ENCODE data around the gene PPT2. TPM values are rescaled to one million over a fixed set of nuclear protein-coding genes. Genes with fewer than 3 reads are reported as not detected.

Gene PPT2
- polyA plus RNA-seq, 2 donors: 20.7 to 21.6 TPM

DNA sequence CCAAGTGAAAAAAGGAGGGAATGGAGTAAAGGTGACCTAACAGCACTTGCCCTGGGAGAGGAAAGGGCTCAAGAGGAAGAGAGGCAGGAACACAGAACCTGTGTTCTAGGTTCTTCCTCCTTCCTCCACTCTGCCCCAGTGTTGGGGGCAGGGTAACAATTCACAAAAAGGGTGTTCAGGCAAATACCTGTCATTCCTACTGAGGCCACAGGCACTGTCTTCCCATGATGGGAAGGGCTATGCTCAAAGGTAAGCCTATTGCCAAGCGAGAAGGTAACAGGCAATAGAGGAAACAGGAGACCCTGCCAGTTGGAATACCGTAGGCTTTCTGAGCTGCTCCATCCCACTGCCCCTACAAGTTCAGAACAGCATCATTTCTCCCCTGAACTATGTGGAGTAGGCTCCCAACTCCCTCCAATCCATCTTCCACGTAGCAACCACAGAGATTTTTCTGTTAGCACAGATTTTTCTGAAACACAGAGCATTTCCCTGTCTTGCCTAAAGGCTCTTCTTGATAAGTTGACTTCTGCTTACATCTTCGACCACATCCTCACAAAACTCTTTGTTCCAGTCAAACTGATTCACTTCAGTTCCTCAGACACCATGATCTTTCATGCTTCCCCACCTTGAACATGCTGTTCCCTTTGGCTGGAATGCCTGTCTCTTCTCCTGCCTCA, 19.2 kb downstream of the PPT2 start:
- no peaks in the 10 kb centered on the region for H3K9me3 ChIP-seq (ENCODE audit: control insufficient read depth in 2 of 2, insufficient read depth in 1 of 2, low read depth in 1 of 2, low read length in 1 of 2)
- H3K4me3 ChIP-seq (ENCODE audit: low read depth in 1 of 2, low read length in 2 of 2): no peak overlapping the region
- peaks cover 2 to 3% of the 10 kb centered on the region in 2 donors for H3K4me1 ChIP-seq (ENCODE audit: control insufficient read depth in 2 of 2, insufficient read depth in 2 of 2, low read length in 1 of 2)
- H3K27ac ChIP-seq (ENCODE audit: low read depth in 2 of 2, low read length in 1 of 2): peak overlapping the region in 1 of 2 donors; percentile 1
- no peaks in the 10 kb centered on the region for H3K27me3 ChIP-seq (ENCODE audit: control insufficient read depth in 1 of 2, insufficient read depth in 2 of 2, low read length in 2 of 2)
- 65 to 72% methylated on average over 4 of the region's 4 CpGs for WGBS, 2 donors
- peaks cover 0 to 22% of the 10 kb centered on the region in 2 donors for H3K36me3 ChIP-seq (ENCODE audit: control insufficient read depth in 2 of 2, insufficient read depth in 2 of 2, low read length in 1 of 2)

DNA sequence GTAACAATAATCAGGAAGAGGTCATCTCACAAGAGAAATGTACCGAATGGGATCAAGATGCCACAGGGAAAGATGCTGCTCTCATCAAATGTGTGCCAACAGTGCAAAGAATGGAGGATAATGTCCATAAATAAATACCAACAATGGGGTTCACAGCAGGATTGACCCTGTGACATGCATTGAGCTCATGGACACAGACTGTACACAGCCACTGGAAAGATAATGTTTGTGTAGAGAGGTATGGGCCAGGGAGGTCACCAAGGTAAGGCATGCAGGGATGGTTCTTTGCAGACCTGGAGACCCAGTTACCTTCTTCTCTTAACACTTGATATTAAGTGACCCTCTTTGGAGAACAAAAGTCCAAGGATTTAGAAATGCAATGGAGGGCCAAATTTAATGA, 20.5 kb downstream of the PPT2 start:
- H3K27ac ChIP-seq (ENCODE audit: low read depth in 2 of 2, low read length in 1 of 2): no peak overlapping the region
- H3K36me3 ChIP-seq (ENCODE audit: control insufficient read depth in 2 of 2, insufficient read depth in 2 of 2, low read length in 1 of 2): peaks cover 0 to 16% of the 10 kb centered on the region in 2 donors
- peaks cover 2 to 6% of the 10 kb centered on the region in 2 donors for H3K4me1 ChIP-seq (ENCODE audit: control insufficient read depth in 2 of 2, insufficient read depth in 2 of 2, low read length in 1 of 2)
- H3K4me3 ChIP-seq (ENCODE audit: low read depth in 1 of 2, low read length in 2 of 2): no peak overlapping the region
- H3K27me3 ChIP-seq (ENCODE audit: control insufficient read depth in 1 of 2, insufficient read depth in 2 of 2, low read length in 2 of 2): no peaks in the 10 kb centered on the region
- 84 to 88% methylated on average over 1 of the region's 1 CpG for WGBS, 2 donors
- no peaks in the 10 kb centered on the region for H3K9me3 ChIP-seq (ENCODE audit: control insufficient read depth in 2 of 2, insufficient read depth in 1 of 2, low read depth in 1 of 2, low read length in 1 of 2)

DNA sequence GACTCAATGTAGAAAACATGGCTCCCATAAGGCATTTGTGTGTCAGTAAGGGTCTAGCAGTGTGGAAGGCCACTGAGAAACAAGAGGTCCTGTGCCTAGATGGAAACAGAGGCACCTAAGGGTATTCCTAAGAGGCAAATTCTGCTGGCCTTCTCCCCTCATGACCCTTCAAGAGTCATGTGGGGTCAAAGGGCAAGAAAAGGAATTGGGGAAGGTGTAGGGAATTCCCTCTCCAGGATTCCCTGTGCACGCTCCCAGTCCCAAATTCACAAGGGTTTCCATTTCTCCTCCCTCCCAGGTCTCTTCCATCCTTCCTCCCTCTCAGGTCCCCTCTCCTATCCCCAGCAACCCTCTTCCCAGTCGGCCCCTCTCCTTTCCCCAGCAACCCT, 21.4 kb downstream of the PPT2 start:
- Histone ChIP-seq H3K36me3 (ENCODE audit: control insufficient read depth in 2 of 2, insufficient read depth in 2 of 2, low read length in 1 of 2) (peaks cover 0 to 8% of the 10 kb centered on the region in 2 donors), H3K4me1 (ENCODE audit: control insufficient read depth in 2 of 2, insufficient read depth in 2 of 2, low read length in 1 of 2) (peaks cover 2 to 6% of the 10 kb centered on the region in 2 donors), H3K4me3 (ENCODE audit: low read depth in 1 of 2, low read length in 2 of 2) (peak overlapping the region; percentile 81 to 89), H3K27ac (ENCODE audit: low read depth in 2 of 2, low read length in 1 of 2) (peak overlapping the region; percentile 79 to 91), H3K27me3 (ENCODE audit: control insufficient read depth in 1 of 2, insufficient read depth in 2 of 2, low read length in 2 of 2) (no peaks in the 10 kb centered on the region), H3K9me3 (ENCODE audit: control insufficient read depth in 2 of 2, insufficient read depth in 1 of 2, low read depth in 1 of 2, low read length in 1 of 2) (no peaks in the 10 kb centered on the region)
- WGBS, 2 donors: 10 to 14% methylated on average over 2 of the region's 2 CpGs

DNA sequence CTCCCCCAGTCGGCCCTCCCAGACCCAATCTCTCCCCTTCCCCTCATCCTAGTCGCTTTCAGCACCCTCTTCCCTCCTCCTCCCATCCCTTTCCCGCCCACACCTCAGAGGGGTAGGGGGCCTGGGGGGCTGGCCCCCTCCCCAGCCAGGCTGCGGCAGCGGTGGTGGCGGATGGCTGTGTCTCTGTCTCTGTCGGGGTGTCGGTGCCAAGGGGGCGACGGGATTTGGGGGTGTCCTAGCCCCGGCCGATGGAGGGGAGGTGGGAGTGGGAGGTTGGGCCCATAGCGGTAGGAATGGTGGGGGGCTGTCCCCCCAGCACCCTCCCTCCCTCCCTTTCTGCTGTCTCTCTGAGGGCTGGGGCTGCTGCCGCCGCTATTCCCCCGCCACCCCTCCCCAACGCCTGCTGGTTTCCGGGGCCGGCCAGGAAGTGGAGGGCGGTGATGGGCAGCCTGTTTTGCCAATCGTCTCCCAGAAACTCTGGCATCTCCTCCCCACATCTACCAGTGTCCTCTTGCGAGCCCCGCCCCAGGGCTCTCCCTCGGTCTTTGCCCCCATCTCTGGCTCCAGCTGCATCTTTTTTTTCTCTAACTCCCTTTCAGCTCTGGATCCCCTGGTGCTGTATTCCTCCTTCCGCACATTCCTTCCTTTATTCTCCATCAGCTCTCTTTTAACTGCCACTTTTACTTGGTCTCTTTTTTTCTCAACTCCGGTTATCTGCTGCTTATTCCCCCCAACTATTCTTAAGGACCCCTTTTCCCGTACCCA, 22.0 kb downstream of the PPT2 start, which contains the start of gene AGPAT1:
TSS of gene AGPAT1 (minus strand) at position 374 of the 765 bp plus-strand sequence. CDS start 4,588 bp downstream, outside the sequence.
- Histone ChIP-seq H3K4me3 (ENCODE audit: low read depth in 1 of 2, low read length in 2 of 2) (peak within 1 kb of the TSS; percentile 81 to 89), H3K4me1 (ENCODE audit: control insufficient read depth in 2 of 2, insufficient read depth in 2 of 2, low read length in 1 of 2) (peaks cover 2 to 6% of the 10 kb centered on the region in 2 donors), H3K9me3 (ENCODE audit: control insufficient read depth in 2 of 2, insufficient read depth in 1 of 2, low read depth in 1 of 2, low read length in 1 of 2) (no peaks in the 10 kb centered on the region), H3K27me3 (ENCODE audit: control insufficient read depth in 1 of 2, insufficient read depth in 2 of 2, low read length in 2 of 2) (no peaks in the 10 kb centered on the region), H3K27ac (ENCODE audit: low read depth in 2 of 2, low read length in 1 of 2) (peak within 1 kb of the TSS; percentile 88 to 97), H3K36me3 (ENCODE audit: control insufficient read depth in 2 of 2, insufficient read depth in 2 of 2, low read length in 1 of 2) (peaks cover 0 to 5% of the 10 kb centered on the region in 2 donors)
- 0 to 1% methylated on average over 19 to 27 of the region's 27 CpGs for WGBS, 2 donors

DNA sequence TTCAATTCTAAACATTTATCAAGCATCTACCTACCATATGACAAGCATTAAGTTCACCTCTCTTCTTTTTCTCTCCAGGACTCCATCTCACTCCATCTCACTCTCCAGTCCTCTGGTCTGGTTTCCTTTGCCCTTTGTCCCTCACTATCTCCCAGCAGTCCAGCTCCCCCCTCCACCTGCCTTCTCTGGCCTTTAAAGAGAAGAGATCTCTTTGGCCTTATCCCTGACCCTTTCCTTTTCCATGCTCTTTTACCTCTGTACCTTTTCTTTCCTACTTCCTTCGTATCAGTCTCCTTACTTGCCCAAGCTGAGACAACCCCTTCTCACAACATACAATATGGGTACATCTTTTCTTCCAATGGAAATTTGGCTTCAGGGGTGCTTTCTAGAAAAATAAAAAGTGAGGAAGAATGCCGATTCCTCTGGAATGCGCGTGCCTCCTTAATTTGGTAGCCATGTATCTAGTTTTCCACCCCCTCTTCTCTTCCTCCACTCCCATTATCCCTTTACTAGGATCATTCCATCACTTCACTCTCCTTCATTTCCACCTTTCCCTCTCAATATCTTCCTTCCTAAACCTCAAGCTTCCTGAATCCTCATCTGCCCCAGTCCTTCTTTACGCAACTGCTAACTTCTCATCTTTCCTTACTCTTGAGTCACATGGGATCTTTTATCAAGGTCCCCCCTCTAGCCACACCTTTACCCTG, 22.7 kb downstream of the PPT2 start:
- Histone ChIP-seq H3K27ac (ENCODE audit: low read depth in 2 of 2, low read length in 1 of 2) (peak overlapping the region; percentile 88 to 97), H3K27me3 (ENCODE audit: control insufficient read depth in 1 of 2, insufficient read depth in 2 of 2, low read length in 2 of 2) (no peaks in the 10 kb centered on the region), H3K36me3 (ENCODE audit: control insufficient read depth in 2 of 2, insufficient read depth in 2 of 2, low read length in 1 of 2) (no peaks in the 10 kb centered on the region), H3K4me3 (ENCODE audit: low read depth in 1 of 2, low read length in 2 of 2) (peak overlapping the region; percentile 64 to 89), H3K4me1 (ENCODE audit: control insufficient read depth in 2 of 2, insufficient read depth in 2 of 2, low read length in 1 of 2) (peaks cover 2 to 10% of the 10 kb centered on the region in 2 donors), H3K9me3 (ENCODE audit: control insufficient read depth in 2 of 2, insufficient read depth in 1 of 2, low read depth in 1 of 2, low read length in 1 of 2) (no peaks in the 10 kb centered on the region)
- WGBS, 2 donors: 9 to 15% methylated on average over 5 of the region's 5 CpGs

DNA sequence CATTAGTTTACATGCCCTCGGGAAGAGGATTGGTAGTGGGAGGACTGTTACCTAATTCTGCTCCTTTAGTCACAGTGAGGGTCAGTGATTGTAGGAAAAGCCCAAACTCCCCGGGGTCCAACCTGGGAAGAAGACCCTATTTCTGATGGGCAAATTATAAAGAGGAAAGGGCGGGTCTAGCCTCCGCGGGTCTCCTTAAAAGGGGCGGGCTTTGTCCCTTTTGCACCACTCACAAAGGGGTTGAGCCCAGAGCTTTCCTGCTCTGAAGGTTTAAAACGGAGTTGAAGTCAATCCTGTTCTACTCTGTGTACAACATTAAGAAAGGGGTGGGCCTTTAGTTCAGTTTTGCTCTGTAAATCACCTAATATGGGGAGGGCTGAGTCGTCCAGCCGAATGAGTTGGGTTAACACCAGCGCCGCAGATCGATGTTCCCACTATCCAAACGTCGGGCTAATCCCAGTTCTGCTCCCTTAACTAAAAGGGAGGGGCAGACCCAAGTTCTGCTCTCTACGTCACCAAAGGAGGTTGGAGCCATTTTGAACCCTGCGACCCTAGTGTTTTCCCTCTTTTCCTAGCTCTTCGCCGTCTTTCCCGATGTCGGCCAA, 23.3 kb downstream of the PPT2 start:
- Histone ChIP-seq H3K4me1 (ENCODE audit: control insufficient read depth in 2 of 2, insufficient read depth in 2 of 2, low read length in 1 of 2) (peaks cover 2 to 10% of the 10 kb centered on the region in 2 donors), H3K27ac (ENCODE audit: low read depth in 2 of 2, low read length in 1 of 2) (peak overlapping the region; percentile 88 to 97), H3K36me3 (ENCODE audit: control insufficient read depth in 2 of 2, insufficient read depth in 2 of 2, low read length in 1 of 2) (peaks cover 0 to 2% of the 10 kb centered on the region in 2 donors), H3K9me3 (ENCODE audit: control insufficient read depth in 2 of 2, insufficient read depth in 1 of 2, low read depth in 1 of 2, low read length in 1 of 2) (no peaks in the 10 kb centered on the region), H3K27me3 (ENCODE audit: control insufficient read depth in 1 of 2, insufficient read depth in 2 of 2, low read length in 2 of 2) (no peaks in the 10 kb centered on the region), H3K4me3 (ENCODE audit: low read depth in 1 of 2, low read length in 2 of 2) (peak overlapping the region; percentile 64 to 89)
- WGBS, 2 donors: 0 to 1% methylated on average over 20 of the region's 20 CpGs

DNA sequence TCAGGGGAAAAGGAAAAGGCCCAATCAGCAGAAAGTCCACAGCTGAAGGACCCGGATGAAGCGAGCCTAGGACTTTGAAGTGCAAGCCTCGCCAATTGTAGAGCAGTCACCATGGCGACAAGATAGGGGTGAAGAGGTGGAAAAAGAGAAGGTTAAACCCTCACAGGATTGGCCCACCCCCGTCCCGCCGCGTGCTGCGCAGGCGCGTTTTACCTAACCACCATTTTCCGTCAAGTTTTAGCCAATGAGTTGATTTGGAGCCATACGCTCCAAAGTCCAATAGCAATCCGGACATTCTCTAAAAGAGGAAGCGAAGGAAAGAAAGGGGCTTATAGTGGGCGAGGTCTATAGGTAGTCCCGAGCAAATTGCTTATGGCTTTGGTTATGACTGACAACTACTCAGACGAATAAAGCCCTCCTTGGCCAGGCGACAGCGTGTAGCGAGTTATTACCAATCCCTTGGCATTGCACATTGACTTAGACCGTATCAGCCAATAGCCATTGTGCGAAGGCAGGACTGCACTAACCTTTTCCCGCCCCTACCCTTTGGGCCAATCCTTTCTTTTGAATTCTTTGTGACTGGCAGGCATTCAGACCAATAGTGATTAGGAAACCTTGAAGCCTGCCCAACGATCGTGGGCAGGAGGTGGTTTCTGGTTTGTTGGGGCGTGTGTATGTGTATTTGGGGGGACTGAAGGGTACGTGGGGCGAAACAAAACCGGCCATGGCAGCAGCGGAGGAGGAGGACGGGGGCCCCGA, 24.0 kb downstream of the PPT2 start, which contains the start of gene RNF5:
TSS of gene RNF5 (plus strand) at position 618 of the 759 bp plus-strand sequence. CDS start at position 725, 107 bp downstream.
- peaks cover 4 to 10% of the 10 kb centered on the region in 2 donors for H3K4me1 ChIP-seq (ENCODE audit: control insufficient read depth in 2 of 2, insufficient read depth in 2 of 2, low read length in 1 of 2)
- H3K9me3 ChIP-seq (ENCODE audit: control insufficient read depth in 2 of 2, insufficient read depth in 1 of 2, low read depth in 1 of 2, low read length in 1 of 2): no peaks in the 10 kb centered on the region
- WGBS, 2 donors: 0 to 1% methylated on average over 33 of the region's 33 CpGs

DNA sequence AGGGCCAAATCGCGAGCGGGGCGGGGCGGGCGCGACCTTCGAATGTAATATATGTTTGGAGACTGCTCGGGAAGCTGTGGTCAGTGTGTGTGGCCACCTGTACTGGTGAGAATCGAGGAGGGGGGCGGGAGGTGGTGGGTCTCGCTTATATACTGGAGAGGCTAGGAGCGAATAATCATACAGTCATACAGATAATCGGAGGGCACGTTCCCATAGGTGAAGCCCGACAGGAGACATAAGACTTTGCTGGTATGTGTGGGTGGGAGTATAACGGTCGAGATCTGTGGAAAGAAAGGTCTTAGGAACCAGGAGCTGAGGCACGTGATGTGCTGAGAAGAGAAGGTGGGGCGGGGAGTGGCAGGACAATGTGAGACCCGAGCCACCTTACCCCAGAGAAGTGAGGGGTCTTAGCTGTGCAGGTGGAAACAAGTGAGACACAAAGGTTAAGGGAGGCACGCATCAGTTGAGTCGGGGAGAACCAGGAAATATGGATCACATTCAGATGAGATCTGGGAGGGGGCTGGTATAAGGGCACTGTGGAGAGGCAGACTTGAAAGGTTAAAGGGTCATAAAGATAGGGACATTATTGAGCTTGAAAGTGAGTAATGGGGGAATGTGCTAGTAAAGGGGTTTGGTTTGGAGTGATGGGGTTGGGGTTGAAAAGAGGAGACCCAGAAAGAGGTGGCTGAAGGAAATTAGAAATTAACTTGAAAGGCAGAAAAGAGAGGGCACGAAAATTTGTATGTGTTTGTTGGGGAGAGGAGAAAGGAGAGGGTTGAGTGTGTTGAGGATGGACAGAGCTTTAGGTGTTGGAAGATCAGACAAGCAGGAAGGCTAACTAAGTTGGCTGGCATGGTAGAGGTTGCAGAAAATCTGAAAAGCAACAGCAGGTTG, 24.9 kb downstream of the PPT2 start:
- 2 to 3% methylated on average over 24 of the region's 24 CpGs for WGBS, 2 donors
- Histone ChIP-seq H3K27me3 (ENCODE audit: control insufficient read depth in 1 of 2, insufficient read depth in 2 of 2, low read length in 2 of 2) (no peaks in the 10 kb centered on the region), H3K4me1 (ENCODE audit: control insufficient read depth in 2 of 2, insufficient read depth in 2 of 2, low read length in 1 of 2) (peaks cover 4 to 10% of the 10 kb centered on the region in 2 donors), H3K27ac (ENCODE audit: low read depth in 2 of 2, low read length in 1 of 2) (peak overlapping the region; percentile 88 to 90), H3K36me3 (ENCODE audit: control insufficient read depth in 2 of 2, insufficient read depth in 2 of 2, low read length in 1 of 2) (peaks cover 2 to 8% of the 10 kb centered on the region in 2 donors), H3K4me3 (ENCODE audit: low read depth in 1 of 2, low read length in 2 of 2) (peak overlapping the region; percentile 64 to 89), H3K9me3 (ENCODE audit: control insufficient read depth in 2 of 2, insufficient read depth in 1 of 2, low read depth in 1 of 2, low read length in 1 of 2) (no peaks in the 10 kb centered on the region)

More for the DNA sequence above, 24.0 kb downstream of the PPT2 start, which contains the start of gene RNF5:
- peak within 1 kb of the TSS; percentile 64 to 89 for H3K4me3 ChIP-seq (ENCODE audit: low read depth in 1 of 2, low read length in 2 of 2)
- peaks cover 2 to 4% of the 10 kb centered on the region in 2 donors for H3K36me3 ChIP-seq (ENCODE audit: control insufficient read depth in 2 of 2, insufficient read depth in 2 of 2, low read length in 1 of 2)
- H3K27me3 ChIP-seq (ENCODE audit: control insufficient read depth in 1 of 2, insufficient read depth in 2 of 2, low read length in 2 of 2): no peaks in the 10 kb centered on the region
- H3K27ac ChIP-seq (ENCODE audit: low read depth in 2 of 2, low read length in 1 of 2): peak within 1 kb of the TSS; percentile 88 to 97
